CD14-positive monocyte (primary cell): ENCODE data around the gene SPRING1. TPM values are rescaled to one million over a fixed set of nuclear protein-coding genes. Genes with fewer than 3 reads are reported as not detected.

Experiments
- DNase-seq, 3 donors: peaks; one replicate each; pipeline ENCODE4 v3.0.0-alpha.2; 2011 to 2022
- H2AFZ ChIP-seq: 2 replicates; pipeline ENCODE4 v1.6.0; 2012; ENCODE audit warnings: mild to moderate bottlenecking, low read depth, low read length, inconsistent platforms; ENCODE audit not compliant: insufficient read depth, poor library complexity, severe bottlenecking
- H3K27ac ChIP-seq, 2 donors: 1 replicate in 1 of 2; 2 replicates in 1 of 2; pipeline ENCODE4 v1.5.1; 2012 to 2013; ENCODE audit warnings: low read length in 2 of 2, control low read depth in 1 of 2, inconsistent platforms in 1 of 2, low read depth in 1 of 2, mild to moderate bottlenecking in 1 of 2
- H3K27me3 ChIP-seq, 2 donors: one replicate each; pipeline versions ENCODE4 v1.6.0 to v1.6.1; 2011 to 2013; ENCODE audit warnings: low read length in 2 of 2; ENCODE audit not compliant: control insufficient read depth in 2 of 2, insufficient read depth in 2 of 2
- H3K36me3 ChIP-seq, 2 donors: replicated peaks in 1 of 2; 1 replicate in 1 of 2; 2 replicates in 1 of 2; pipeline versions ENCODE4 v1.5.1 to v1.6.1; 2012 to 2013; ENCODE audit warnings: low read length in 2 of 2, control low read depth in 1 of 2, inconsistent platforms in 1 of 2, mild to moderate bottlenecking in 1 of 2; ENCODE audit not compliant: insufficient read depth in 2 of 2, control insufficient read depth in 1 of 2
- H3K4me1 ChIP-seq, 2 donors: 1 replicate in 1 of 2; 2 replicates in 1 of 2; pipeline versions ENCODE4 v1.5.1 to v1.6.1; 2012 to 2013; ENCODE audit warnings: low read length in 2 of 2, control low read depth in 1 of 2, inconsistent platforms in 1 of 2, mild to moderate bottlenecking in 1 of 2, moderate library complexity in 1 of 2; ENCODE audit not compliant: insufficient read depth in 2 of 2, control insufficient read depth in 1 of 2
- H3K4me2 ChIP-seq: replicated peaks from 2 replicates; pipeline ENCODE3; 2012; ENCODE audit warnings: low read length, moderate library complexity, mild to moderate bottlenecking; ENCODE audit not compliant: poor library complexity, severe bottlenecking; ENCODE audit errors: extremely low read depth
- H3K4me3 ChIP-seq, 3 experiments: fragments of 200-600 bp in 1 of 3; sonication (generic) in 1 of 3; replicated peaks in 1 of 3; 1 replicate in 2 of 3; 2 replicates in 1 of 3; pipeline ENCODE4 v1.5.1; 2011 to 2013; ENCODE audit warnings: low read length in 3 of 3, mild to moderate bottlenecking in 3 of 3, control low read depth in 2 of 3, low read depth in 2 of 3, inconsistent platforms in 1 of 3, moderate library complexity in 1 of 3
- H3K79me2 ChIP-seq: 2 replicates; pipeline ENCODE4 v1.6.0; 2012; ENCODE audit warnings: mild to moderate bottlenecking, control low read depth, inconsistent platforms, low read length, moderate library complexity; ENCODE audit not compliant: insufficient read depth
- H3K9ac ChIP-seq: 2 replicates; pipeline ENCODE4 v1.6.0; 2017; ENCODE audit warnings: low read length, mild to moderate bottlenecking; ENCODE audit not compliant: insufficient read depth, poor library complexity, severe bottlenecking
- H3K9me3 ChIP-seq, 2 donors: replicated peaks in 1 of 2; 1 replicate in 1 of 2; 2 replicates in 1 of 2; pipeline versions ENCODE4 v1.5.1 to v1.6.1; 2012 to 2013; ENCODE audit warnings: low read length in 2 of 2, control low read depth in 1 of 2; ENCODE audit not compliant: control insufficient read depth in 1 of 2, insufficient read depth in 1 of 2
- H4K20me1 ChIP-seq: 2 replicates; pipeline ENCODE4 v1.6.0; 2012; ENCODE audit warnings: mild to moderate bottlenecking, low read length, control low read depth, moderate library complexity; ENCODE audit not compliant: insufficient read depth
- H3K27ac Mint-ChIP-seq, 7 donors: one replicate each; pipeline ENCODE4 v1.8.0; 2020; ENCODE audit warnings: mild to moderate bottlenecking in 7 of 7, mixed read lengths in 7 of 7, moderate library complexity in 6 of 7, inconsistent platforms in 2 of 7
- H3K27me3 Mint-ChIP-seq, 3 donors: one replicate each; pipeline ENCODE4 v1.8.0; 2021 to 2022; ENCODE audit warnings: low read depth in 3 of 3, mild to moderate bottlenecking in 3 of 3, mixed read lengths in 3 of 3, moderate library complexity in 3 of 3, inconsistent platforms in 1 of 3
- H3K36me3 Mint-ChIP-seq, 2 donors: one replicate each; pipeline ENCODE4 v1.8.0; 2020; ENCODE audit warnings: mixed read lengths in 2 of 2, inconsistent platforms in 1 of 2, mild to moderate bottlenecking in 1 of 2
- H3K4me1 Mint-ChIP-seq: one replicate; pipeline ENCODE4 v1.8.0; 2020; ENCODE audit warnings: mild to moderate bottlenecking, mixed read lengths
- H3K4me3 Mint-ChIP-seq, 2 donors: one replicate each; pipeline ENCODE4 v1.8.0; 2020; ENCODE audit warnings: mild to moderate bottlenecking in 2 of 2, mixed read lengths in 2 of 2, moderate library complexity in 1 of 2
- H3K9me3 Mint-ChIP-seq, 7 donors: one replicate each; pipeline ENCODE4 v1.8.0; 2020 to 2022; ENCODE audit warnings: mixed read lengths in 7 of 7, mild to moderate bottlenecking in 6 of 7, moderate library complexity in 6 of 7, inconsistent platforms in 2 of 7
- WGBS: methylation state at CpG from one replicate; pipeline ENCODE4 v1.1.5; 2013; ENCODE audit warnings: missing lambda C conversion rate; ENCODE audit not compliant: insufficient coverage; 5-methylcytosine and 5-hydroxymethylcytosine counted together
- intact Hi-C, 2 donors: fragments of 100-400 bp; cut with micrococcal nuclease; formaldehyde crosslinking; loops; one replicate each; pipeline versions ENCODE4 v1.15.0 to v1.15.1; 2023
- polyA plus RNA-seq, 3 donors: library from polyadenylated mRNA; depleted of rRNA in 1 of 3; unstranded in 2 of 3; stranded (reverse) in 1 of 3; fragments of 300-500 nt in 2 of 3; fragments of >200 nt in 1 of 3; fragmentation: Illumina TruSeq in 2 of 3; gene quantifications; 1 replicate in 2 of 3; 2 replicates in 1 of 3; pipeline ENCODE4 v1.2.3, GENCODE V29; 2012 to 2021
- small RNA-seq: library from RNA; depleted of rRNA; stranded (forward); fragments of <200 nt; gene quantifications from one replicate; pipeline ENCODE3, GENCODE V24; 2012; ENCODE audit warnings: low read depth; ENCODE audit not compliant: insufficient read length
- TF ChIP-seq, protein P1 (sequence below): fragments of 200-600 bp; IDR thresholded peaks from one replicate; pipeline ENCODE4 v1.8.0; 2022; ENCODE audit warnings: antibody characterized with exemption, mild to moderate bottlenecking

Gene SPRING1
- polyA plus RNA-seq, 3 donors: 6.3 to 19.3 (median 15.6) TPM

DNA sequence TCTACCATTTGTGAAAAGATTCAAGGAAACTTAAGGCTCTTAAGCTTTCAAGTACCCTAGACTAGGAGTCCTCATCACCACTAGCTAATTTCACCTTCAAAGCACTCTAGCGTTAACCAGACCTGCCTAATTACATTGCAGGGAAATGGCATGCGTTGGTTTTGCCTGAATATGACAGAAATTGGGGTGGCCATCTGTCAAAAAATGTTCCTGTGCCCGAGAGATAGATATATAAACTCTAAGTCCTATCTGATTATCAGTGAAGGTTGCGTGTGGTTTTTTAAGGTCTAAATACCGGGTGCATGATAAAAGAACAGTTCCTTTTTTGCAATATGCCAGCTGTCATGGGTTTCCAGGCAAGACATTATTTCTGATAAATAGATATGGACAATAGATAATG is 48.3 kb downstream of the SPRING1 start:
- no CpG with 5 or more reads among the region's 5 CpGs for WGBS
- H4K20me1 ChIP-seq: no peaks in the 10 kb centered on the region
- no peak overlapping the region for H3K27ac ChIP-seq
- TF ChIP-seq, protein P1, sequence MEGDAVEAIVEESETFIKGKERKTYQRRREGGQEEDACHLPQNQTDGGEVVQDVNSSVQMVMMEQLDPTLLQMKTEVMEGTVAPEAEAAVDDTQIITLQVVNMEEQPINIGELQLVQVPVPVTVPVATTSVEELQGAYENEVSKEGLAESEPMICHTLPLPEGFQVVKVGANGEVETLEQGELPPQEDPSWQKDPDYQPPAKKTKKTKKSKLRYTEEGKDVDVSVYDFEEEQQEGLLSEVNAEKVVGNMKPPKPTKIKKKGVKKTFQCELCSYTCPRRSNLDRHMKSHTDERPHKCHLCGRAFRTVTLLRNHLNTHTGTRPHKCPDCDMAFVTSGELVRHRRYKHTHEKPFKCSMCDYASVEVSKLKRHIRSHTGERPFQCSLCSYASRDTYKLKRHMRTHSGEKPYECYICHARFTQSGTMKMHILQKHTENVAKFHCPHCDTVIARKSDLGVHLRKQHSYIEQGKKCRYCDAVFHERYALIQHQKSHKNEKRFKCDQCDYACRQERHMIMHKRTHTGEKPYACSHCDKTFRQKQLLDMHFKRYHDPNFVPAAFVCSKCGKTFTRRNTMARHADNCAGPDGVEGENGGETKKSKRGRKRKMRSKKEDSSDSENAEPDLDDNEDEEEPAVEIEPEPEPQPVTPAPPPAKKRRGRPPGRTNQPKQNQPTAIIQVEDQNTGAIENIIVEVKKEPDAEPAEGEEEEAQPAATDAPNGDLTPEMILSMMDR: no peak
- H3K27me3 ChIP-seq: no peaks in the 10 kb centered on the region
- peaks cover 0 to 5% (median 0%) of the 10 kb centered on the region in 7 donors for H3K9me3 Mint-ChIP-seq
- H3K9me3 ChIP-seq: peaks cover 0 to 6% of the 10 kb centered on the region in 2 donors
- H3K4me2 ChIP-seq: no peak overlapping the region
- no peak overlapping the region for H3K4me3 ChIP-seq
- H3K4me1 ChIP-seq: peaks cover 38 to 47% of the 10 kb centered on the region in 2 donors
- H3K4me1 Mint-ChIP-seq: peaks cover 50% of the 10 kb centered on the region
- no peaks in the 10 kb centered on the region for H3K36me3 ChIP-seq
- intact Hi-C loops: no loop called here
- peak overlapping the region in 1 of 2 donors; percentile 63 for H3K4me3 Mint-ChIP-seq
- H2AFZ ChIP-seq: no peak overlapping the region
- no peak overlapping the region for H3K27ac Mint-ChIP-seq
- peaks cover 2% of the 10 kb centered on the region for H3K79me2 ChIP-seq
- H3K36me3 Mint-ChIP-seq: no peaks in the 10 kb centered on the region
- no peak overlapping the region for H3K9ac ChIP-seq
- DNase-seq: no peak
- peaks cover 1 to 6% (median 3%) of the 10 kb centered on the region in 3 donors for H3K27me3 Mint-ChIP-seq

Small RNA genes within 50 kb of the gene (small RNA-seq; reads per million reads assigned to genes)
- not detected for gene RNU6-558P

Other genes with a start within 250 kb of the SPRING1 start
- 10 to 100 TPM in 1 of 3 donors, 1 to 10 TPM in 2; 2.6 to 12.9 (median 6.4) TPM for gene MAP1LC3B2, start 178.7 kb downstream of the SPRING1 start, polyA plus RNA-seq
- under 1 TPM in 1 of 3 donors, not detected in 2; 0.05 TPM for gene RNFT2, start 246 bp upstream of the SPRING1 start, polyA plus RNA-seq
- gene HRK, start 143.4 kb upstream of the SPRING1 start, polyA plus RNA-seq: under 1 TPM in 1 of 3 donors, not detected in 2; 0.15 TPM
- gene FBXW8, start 172.9 kb upstream of the SPRING1 start, polyA plus RNA-seq: 1 to 10 TPM; 2.0 to 5.2 (median 2.7) TPM